NCI-H748 (cell line): ENCODE data around the gene ZNF670.
"Not testable (repeated sequence)": the region's sequence is repeated elsewhere in the genome, so short reads cannot be mapped to it uniquely, and the experiment has no call there.

Source experiments
- DNase-seq: peaks from one replicate; lab custom pipeline; 2025; ENCODE audit not compliant: unreplicated experiment; lab: John Stamatoyannopoulos, UW

ZNF670 gene

GRCh38 chr1:247047702-247048101 lies 30.9 kb downstream of the ZNF670 start:
- DNase-seq = no peak

- no peak for DNase-seq
Measured at GRCh38 chr1:247047260-247047659, 31.4 kb downstream of the ZNF670 start.

DNA sequence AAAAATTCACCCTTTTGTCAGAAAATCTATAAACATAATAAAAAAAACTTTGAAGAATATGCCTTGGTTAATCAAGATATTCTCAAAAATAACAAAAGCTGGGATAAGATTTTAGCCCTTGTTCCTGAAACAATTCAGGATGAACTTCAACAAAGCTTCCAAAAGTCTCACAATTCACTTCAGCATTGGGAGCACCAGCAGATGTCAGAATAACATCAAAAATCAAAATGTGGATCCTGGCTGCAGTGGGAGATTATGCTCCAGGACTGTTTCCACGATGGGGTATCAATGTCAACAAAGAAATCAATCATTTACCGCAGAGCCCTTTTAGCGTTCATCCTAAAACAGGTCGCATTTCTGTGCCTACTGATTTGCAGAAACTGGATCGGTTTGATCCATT lies 35.2 kb downstream of the ZNF670 start:
- no peak for DNase-seq

DNA sequence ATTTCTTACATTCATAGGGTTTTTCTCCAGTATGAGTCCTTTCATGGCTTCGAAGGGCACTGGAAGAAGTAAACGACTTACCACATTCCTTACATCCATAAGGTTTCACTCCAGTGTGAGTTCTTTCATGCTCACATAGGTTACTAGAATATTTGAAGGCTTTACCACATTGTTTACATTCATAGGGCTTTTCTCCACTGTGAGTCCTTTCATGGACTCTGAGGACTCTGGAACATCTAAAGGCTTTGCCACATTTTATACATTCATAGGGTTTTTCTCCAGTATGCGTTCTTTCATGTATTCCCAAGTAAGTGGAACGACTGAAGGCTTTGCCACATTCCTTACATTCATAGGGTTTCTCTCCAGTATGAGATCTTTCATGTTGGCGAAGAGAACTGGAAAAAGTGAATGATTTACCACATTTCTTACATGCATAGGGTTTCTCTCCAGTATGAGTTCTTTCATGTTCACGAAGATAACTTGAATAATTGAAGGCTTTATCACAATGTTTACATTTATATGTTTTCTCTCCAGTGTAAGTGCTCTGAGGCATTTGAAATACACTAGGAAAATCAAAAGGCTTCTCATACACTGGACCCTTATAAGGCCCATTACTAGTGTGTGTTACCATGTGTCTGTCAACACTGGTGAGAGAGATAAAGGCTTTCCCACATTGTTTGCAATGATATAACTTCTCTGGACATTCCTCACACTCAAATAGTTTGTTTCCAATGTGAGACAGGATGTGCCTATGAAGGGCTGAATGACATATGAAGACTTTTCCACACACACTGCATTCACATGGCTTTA lies 40.9 kb downstream of the ZNF670 start:
- DNase-seq = no peak

GRCh38 chr1:247032306-247032705 lies 46.3 kb downstream of the ZNF670 start:
- not testable (repeated sequence) for DNase-seq
